GM19463 (cell line): Measurements from ENCODE around the gene FABP2.
"Not testable (repeated sequence)": the region's sequence is repeated elsewhere in the genome, so short reads cannot be mapped to it uniquely, and the experiment has no call there.

Experiments
- ATAC-seq: cut with Tn5 transposase; IDR thresholded peaks from one replicate; pipeline ENCODE4 v1.9.1; 2021; ENCODE audit warnings: mild to moderate bottlenecking, moderate library complexity; ENCODE audit not compliant: unreplicated experiment

FABP2 gene

DNA sequence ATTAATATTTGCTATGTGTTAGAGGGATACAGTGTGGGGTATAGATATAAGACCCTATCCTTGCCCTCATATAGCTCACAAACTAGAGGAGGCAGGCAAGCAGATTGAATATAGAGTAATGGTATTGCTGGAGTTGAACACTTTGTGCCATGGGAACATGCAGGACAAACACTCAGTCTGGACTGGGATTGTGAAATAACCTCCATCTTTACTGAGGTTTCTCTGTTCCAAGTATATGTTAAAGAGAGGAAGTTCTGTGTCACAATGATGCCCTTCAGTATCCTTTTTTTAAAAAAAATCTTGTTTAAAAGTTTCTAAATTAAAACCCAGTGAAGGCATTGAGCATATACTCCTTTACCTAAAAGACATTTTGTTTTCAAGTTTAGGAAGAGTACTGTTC is 8.7 kb downstream of the FABP2 start:
- no peak for ATAC-seq

- no peak for ATAC-seq
These were observed 11.1 kb downstream of the FABP2 start for GRCh38 chr4:119310826-119311225.

DNA sequence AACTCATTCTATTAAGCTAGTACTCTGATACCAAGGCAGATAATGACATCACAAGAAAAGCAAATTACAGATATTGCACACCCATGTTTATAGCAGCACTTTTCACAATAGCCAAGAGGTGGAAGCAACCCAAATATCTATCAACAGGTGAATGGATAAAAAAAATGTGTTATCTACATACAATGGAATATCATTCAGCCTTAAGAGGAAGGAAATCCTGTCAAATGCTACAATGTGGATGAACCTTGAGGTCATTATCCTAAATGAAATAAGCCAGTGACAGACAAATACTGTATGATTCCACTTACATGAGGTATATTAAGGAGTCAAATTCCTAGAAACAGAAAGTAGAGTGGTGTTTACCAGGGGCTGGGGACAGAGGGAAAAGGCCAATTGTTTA is 14.3 kb downstream of the FABP2 start:
- ATAC-seq: no peak

DNA sequence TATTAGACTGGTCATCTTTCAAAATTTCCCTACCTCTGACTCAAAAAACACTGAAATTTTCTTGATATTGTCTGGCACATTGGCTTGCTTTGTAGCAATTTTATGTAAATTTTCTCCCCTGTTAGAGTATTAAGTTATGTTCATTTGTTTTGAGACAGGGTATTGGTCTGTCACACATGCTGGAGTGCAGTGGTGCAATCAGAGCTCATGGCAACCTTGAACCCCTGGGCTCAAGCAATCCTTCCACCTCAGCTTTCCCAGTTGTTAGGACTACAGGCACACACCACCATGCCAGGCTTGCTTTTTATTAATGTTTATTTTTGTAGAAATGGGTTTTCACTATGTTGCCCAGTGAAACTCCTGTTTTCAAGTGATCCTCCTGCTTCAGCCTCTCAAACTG is 17.5 kb downstream of the FABP2 start:
- no peak for ATAC-seq

- ATAC-seq: no peak
These were observed 18.2 kb downstream of the FABP2 start for GRCh38 chr4:119303587-119304305.

- ATAC-seq: no peak
These were observed 19.7 kb downstream of the FABP2 start for GRCh38 chr4:119302073-119302832.

- ATAC-seq: peak; percentile 96
These were observed 21.6 kb downstream of the FABP2 start for GRCh38 chr4:119300101-119300978.

DNA sequence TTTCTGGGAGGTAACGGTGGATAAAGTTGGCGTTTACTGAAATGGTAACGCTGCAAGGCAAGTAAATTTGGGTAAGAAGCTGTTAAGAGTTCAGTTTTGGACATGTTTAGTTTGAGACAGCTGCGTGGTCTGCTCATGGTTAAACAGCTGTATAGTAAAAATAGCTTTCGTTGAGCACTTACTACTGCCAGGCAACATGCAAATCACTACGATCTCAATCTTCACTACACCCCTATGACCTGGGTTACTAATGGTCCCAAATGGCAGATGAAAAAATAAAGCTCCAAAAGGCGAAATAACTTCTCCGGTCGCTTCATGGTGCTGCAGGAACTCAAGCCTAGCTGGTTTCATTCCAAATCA is 22.2 kb downstream of the FABP2 start:
- ATAC-seq: peak; percentile 36

DNA sequence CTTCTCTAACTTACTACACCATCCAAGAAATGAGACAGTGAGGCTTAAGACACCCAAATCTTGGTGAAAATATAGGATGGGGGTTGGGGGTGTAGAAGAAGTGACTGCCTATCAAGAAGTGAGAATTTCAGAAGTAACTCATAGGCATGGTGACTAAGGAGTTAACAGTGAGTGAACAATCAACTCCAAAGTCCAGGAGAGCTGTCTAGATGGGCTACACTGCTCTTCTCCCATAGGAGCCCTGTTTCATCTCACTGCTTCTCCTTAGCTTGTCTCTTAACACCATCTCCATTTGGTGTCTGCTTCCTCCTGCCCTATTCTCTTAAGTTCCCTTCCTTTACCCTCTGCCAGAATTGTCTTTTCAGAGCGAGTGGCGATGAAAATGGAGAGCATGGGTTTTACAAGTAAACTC is 22.7 kb downstream of the FABP2 start:
- ATAC-seq: no peak

DNA sequence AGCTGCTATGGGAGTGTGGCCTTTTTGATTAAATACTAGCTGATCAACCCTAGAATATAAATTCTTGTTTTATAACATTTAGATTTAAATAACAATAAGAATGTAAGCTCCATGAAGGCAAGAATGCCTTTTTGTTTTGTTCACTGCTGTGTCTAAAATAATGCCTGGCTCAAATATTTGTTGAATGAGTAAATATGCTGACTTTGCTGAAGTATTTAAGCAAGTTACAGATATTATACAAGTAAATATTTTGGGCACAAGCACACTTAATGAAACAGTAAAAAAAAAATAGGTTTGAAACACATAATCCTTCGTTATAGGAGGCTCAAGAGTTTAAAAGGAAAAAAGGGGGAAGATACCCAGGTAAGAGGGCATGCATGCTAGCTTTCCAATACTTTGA is 24.1 kb downstream of the FABP2 start:
- no peak for ATAC-seq

DNA sequence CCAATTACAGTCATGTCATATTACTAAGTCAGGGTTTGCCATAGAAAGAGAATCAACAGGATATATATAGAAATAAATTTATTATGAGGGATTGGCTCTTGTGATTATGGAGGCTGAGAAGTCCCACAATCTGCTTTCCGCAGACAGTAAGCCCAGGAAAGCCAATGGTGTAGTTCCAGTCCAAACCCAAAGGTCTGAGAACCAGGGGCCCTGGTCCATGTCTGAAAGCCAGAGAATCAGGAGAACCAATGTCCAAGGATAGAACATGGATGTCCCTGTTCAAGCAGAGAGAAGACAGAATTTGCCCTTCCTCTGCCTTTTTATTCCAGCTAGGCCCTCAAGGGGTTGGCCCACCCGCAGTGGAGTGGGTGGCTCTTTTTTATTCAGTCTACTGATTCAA is 25.6 kb downstream of the FABP2 start:
- ATAC-seq: no peak

DNA sequence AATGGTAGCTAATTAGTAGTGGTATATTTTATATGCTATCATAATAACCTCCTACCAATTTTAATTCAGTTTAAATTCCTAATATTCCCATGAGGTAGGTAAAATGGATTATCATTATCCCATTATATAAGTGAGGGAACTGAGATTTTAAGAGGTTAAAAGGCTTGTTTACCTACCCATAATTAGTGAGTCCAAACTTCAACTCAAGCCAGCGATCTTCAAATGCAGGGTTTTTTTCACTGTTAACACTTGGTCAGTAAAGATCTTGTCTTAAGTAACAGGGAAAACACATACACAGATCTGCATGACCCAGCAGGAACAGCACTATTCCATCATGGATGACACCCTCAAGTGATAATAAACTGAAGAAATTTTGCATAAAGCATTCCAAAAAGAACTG is 31.3 kb downstream of the FABP2 start:
- ATAC-seq: no peak

- no peak for ATAC-seq
These were observed 32.6 kb downstream of the FABP2 start for GRCh38 chr4:119289313-119289712.

- no peak for ATAC-seq
These were observed 35.4 kb downstream of the FABP2 start for GRCh38 chr4:119286377-119287002.

GRCh38 chr4:119284876-119285780 is 36.8 kb downstream of the FABP2 start:
- ATAC-seq: no peak

DNA sequence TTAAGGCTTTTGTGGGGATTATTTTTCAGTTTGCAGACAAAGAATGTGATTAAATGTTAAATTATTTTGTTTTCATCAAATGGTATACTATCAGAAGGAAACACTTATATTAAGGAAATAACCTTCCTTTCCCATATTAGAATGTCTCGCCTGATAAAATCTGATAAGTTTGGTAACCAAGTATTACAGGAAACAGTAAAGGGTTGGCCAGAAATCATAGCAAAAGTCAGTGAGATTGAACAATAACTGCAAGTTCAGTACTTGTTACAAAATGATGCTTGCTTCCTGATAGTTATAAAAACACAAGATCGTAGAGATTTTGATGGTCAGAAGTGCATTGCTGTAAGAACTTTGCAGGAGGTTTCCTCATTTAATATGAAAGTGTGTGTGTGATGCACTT is 40.5 kb downstream of the FABP2 start:
- ATAC-seq: no peak

- ATAC-seq: not testable (repeated sequence)
These were observed 42.0 kb downstream of the FABP2 start for GRCh38 chr4:119279945-119280344.

- ATAC-seq: not testable (repeated sequence)
These were observed 42.4 kb downstream of the FABP2 start for GRCh38 chr4:119279541-119279940.

GRCh38 chr4:119271361-119272085 is 50.4 kb downstream of the FABP2 start:
- no peak for ATAC-seq
